Mesenchymal stem cell (in vitro differentiated cells and primary cell): ENCODE measurements around the gene KIAA1328.

ENCODE experiments used
- DNase-seq: peaks from one replicate; pipeline ENCODE4 v3.0.0-alpha.2; 2013
- H2AFZ ChIP-seq: one replicate; pipeline ENCODE4 v1.6.1; 2013; ENCODE audit warnings: low read depth, mild to moderate bottlenecking, control low read depth, inconsistent platforms, low read length, moderate library complexity
- H2AK5ac ChIP-seq: 2 replicates; pipeline ENCODE4 v1.6.1; 2013; ENCODE audit warnings: low read length, moderate library complexity, mild to moderate bottlenecking, inconsistent platforms; ENCODE audit not compliant: severe bottlenecking
- H2BK120ac ChIP-seq: one replicate; pipeline ENCODE4 v1.6.1; 2013; ENCODE audit warnings: low read depth, mild to moderate bottlenecking, inconsistent platforms, low read length, moderate library complexity
- H2BK12ac ChIP-seq, 2 experiments: one replicate each; pipeline ENCODE4 v1.6.1; 2013; ENCODE audit warnings: inconsistent platforms in 2 of 2, low read length in 2 of 2, mild to moderate bottlenecking in 2 of 2, moderate library complexity in 2 of 2, control low read depth in 1 of 2
- H2BK15ac ChIP-seq: one replicate; pipeline ENCODE4 v1.6.1; 2013; ENCODE audit warnings: mild to moderate bottlenecking, low read depth, inconsistent platforms; ENCODE audit not compliant: poor library complexity, severe bottlenecking
- H2BK5ac ChIP-seq: 2 replicates; pipeline ENCODE4 v1.6.1; 2013; ENCODE audit warnings: low read depth, mild to moderate bottlenecking, low read length, control low read depth, inconsistent platforms; ENCODE audit not compliant: poor library complexity, severe bottlenecking
- H3K14ac ChIP-seq, 2 experiments: one replicate each; pipeline ENCODE4 v1.6.1; 2013; ENCODE audit warnings: inconsistent platforms in 2 of 2, low read length in 2 of 2, control low read depth in 1 of 2, mild to moderate bottlenecking in 1 of 2, moderate library complexity in 1 of 2
- H3K18ac ChIP-seq, 2 experiments: one replicate each; pipeline ENCODE4 v1.6.1; 2013; ENCODE audit warnings: inconsistent platforms in 2 of 2, low read length in 2 of 2, control low read depth in 1 of 2, low read depth in 1 of 2, mild to moderate bottlenecking in 1 of 2
- H3K23ac ChIP-seq, 2 experiments: one replicate each; pipeline ENCODE4 v1.6.1; 2013; ENCODE audit warnings: inconsistent platforms in 2 of 2, low read length in 2 of 2, mild to moderate bottlenecking in 2 of 2, moderate library complexity in 2 of 2, control low read depth in 1 of 2
- H3K27ac ChIP-seq: 2 replicates; pipeline ENCODE4 v1.5.1; 2013; ENCODE audit warnings: mild to moderate bottlenecking, moderate library complexity, low read length, control low read depth, inconsistent platforms; ENCODE audit not compliant: poor library complexity, severe bottlenecking
- H3K27me3 ChIP-seq, 2 experiments: 2 replicates each; pipeline versions ENCODE4 v1.6.1 to v1.7.0; 2013; ENCODE audit warnings: low read length in 2 of 2, mild to moderate bottlenecking in 2 of 2, moderate library complexity in 2 of 2, control low read depth in 1 of 2, inconsistent platforms in 1 of 2; ENCODE audit not compliant: control insufficient read depth in 1 of 2, insufficient read depth in 1 of 2
- H3K36me3 ChIP-seq, 2 experiments: 2 replicates each; pipeline versions ENCODE4 v1.6.1 to v1.7.0; 2013; ENCODE audit warnings: low read length in 2 of 2, control low read depth in 1 of 2, inconsistent platforms in 1 of 2, low read depth in 1 of 2, mild to moderate bottlenecking in 1 of 2; ENCODE audit not compliant: insufficient read depth in 2 of 2, control insufficient read depth in 1 of 2
- H3K4ac ChIP-seq, 2 experiments: one replicate each; pipeline ENCODE4 v1.6.1; 2013; ENCODE audit warnings: inconsistent platforms in 2 of 2, low read length in 2 of 2, mild to moderate bottlenecking in 2 of 2, moderate library complexity in 2 of 2, control low read depth in 1 of 2, low read depth in 1 of 2
- H3K4me1 ChIP-seq: 2 replicates; pipeline ENCODE4 v1.6.1; 2013; ENCODE audit warnings: low read depth, low read length, control low read depth; ENCODE audit not compliant: control insufficient read depth, insufficient read depth
- H3K4me2 ChIP-seq: 2 replicates; pipeline ENCODE4 v1.6.1; 2013; ENCODE audit warnings: low read length, mild to moderate bottlenecking, inconsistent platforms; ENCODE audit not compliant: poor library complexity, severe bottlenecking
- H3K4me3 ChIP-seq, 2 experiments: 2 replicates each; pipeline versions ENCODE4 v1.5.1 to v1.7.0; 2013; ENCODE audit warnings: low read length in 2 of 2, mild to moderate bottlenecking in 2 of 2, control low read depth in 1 of 2, low read depth in 1 of 2; ENCODE audit not compliant: insufficient read depth in 1 of 2
- H3K79me1 ChIP-seq: replicated peaks from 2 replicates; pipeline ENCODE4 v1.6.1; 2013; ENCODE audit warnings: mild to moderate bottlenecking, control low read depth, low read length, inconsistent platforms; ENCODE audit not compliant: poor library complexity, severe bottlenecking
- H3K9ac ChIP-seq: 2 replicates; pipeline ENCODE4 v1.7.0; 2013; ENCODE audit warnings: mild to moderate bottlenecking, low read length, moderate library complexity
- H3K9me3 ChIP-seq: 2 replicates; pipeline ENCODE4 v1.7.0; 2013; ENCODE audit warnings: mild to moderate bottlenecking, low read length; ENCODE audit not compliant: control insufficient read depth
- H4K8ac ChIP-seq: one replicate; pipeline ENCODE4 v1.6.1; 2013; ENCODE audit warnings: inconsistent platforms, mild to moderate bottlenecking, low read length, moderate library complexity
- H4K91ac ChIP-seq: one replicate; pipeline ENCODE4 v1.6.1; 2013; ENCODE audit warnings: mild to moderate bottlenecking, low read length, inconsistent platforms
- WGBS: methylation state at CpG from one replicate; pipeline ENCODE4 v1.1.7; 2013; ENCODE audit warnings: mixed read lengths; 5-methylcytosine and 5-hydroxymethylcytosine counted together

The KIAA1328 gene

DNA sequence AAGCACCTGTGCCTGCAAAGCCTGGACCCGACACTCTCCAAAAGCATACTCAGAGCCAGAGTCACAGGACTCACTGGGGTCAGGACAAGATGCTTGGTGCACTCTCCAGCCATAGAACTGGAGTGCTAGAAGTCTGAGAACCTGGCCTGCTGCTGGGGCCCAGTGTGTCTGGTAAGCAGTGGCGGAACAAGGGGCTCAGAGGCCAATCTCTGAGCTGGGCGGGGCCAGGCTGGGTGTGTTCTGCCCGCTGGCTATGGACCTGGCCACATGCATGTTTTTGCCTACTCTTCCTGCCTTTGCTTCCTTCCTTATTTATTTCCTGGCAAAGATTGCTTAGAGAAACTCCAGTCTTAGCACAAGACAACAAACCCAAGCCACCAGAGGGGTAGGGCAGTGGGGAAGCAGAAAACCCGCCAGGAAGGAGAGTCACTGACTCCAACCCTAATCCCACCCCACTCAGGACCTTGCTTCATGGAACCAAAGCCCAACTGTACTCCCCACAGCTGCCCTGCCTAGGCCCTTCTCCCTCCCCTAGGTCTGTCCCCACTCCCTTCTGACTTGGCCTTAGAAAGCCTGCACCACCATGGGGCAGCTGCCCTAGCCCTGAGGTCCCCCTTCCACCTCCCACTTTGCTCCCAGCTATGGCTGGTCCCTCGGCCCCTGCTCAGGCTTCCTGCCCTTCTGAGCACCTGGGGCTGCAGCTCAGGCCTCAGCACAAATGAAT, 421.1 kb downstream of the KIAA1328 start:
- no peak overlapping the region for H2AK5ac ChIP-seq
- H2AFZ ChIP-seq: no peak overlapping the region
- no peak overlapping the region for H2BK15ac ChIP-seq
- no peak for DNase-seq
- no peaks in the 10 kb centered on the region for H3K79me1 ChIP-seq
- peaks cover 53 to 61% of the 10 kb centered on the region in 2 experiments for H3K27me3 ChIP-seq
- H2BK5ac ChIP-seq: no peak overlapping the region
- H3K9ac ChIP-seq: no peak overlapping the region
- WGBS: 70% methylated on average over 6 of the region's 6 CpGs
- no peak overlapping the region for H4K91ac ChIP-seq
- no peak overlapping the region for H3K4ac ChIP-seq
- no peak overlapping the region for H4K8ac ChIP-seq
- H3K36me3 ChIP-seq: no peaks in the 10 kb centered on the region
- peaks cover 12% of the 10 kb centered on the region for H3K4me1 ChIP-seq
- H2BK120ac ChIP-seq: no peak overlapping the region
- H3K9me3 ChIP-seq: no peaks in the 10 kb centered on the region
- H3K4me3 ChIP-seq: no peak overlapping the region
- H3K14ac ChIP-seq: no peak overlapping the region
- no peak overlapping the region for H3K4me2 ChIP-seq
- no peak overlapping the region for H2BK12ac ChIP-seq
- H3K18ac ChIP-seq: no peak overlapping the region
- no peak overlapping the region for H3K23ac ChIP-seq
- no peak overlapping the region for H3K27ac ChIP-seq

DNA sequence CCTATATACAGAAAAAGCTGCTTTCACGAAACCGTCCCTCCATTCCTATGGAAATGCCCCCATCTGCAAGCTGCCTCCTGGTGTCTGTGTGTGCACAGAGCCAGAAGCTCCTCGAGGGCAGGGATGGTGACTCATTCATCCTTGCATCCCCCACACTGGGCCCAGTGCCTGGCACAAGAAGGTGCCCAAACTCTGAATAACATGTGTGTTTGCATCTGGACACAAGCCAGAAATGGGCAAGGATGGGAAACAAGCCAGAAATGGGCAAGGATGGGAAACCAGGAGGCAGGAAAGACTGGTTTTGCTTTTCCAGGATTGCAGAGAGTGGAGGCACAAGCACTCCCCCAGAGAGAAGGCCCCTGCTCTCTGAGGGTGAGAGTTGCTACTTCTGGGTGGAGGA, 422.8 kb downstream of the KIAA1328 start:
- H3K4me3 ChIP-seq: no peak overlapping the region
- H3K36me3 ChIP-seq: no peaks in the 10 kb centered on the region
- no peak overlapping the region for H2BK15ac ChIP-seq
- no peak overlapping the region for H2AFZ ChIP-seq
- H2BK12ac ChIP-seq: no peak overlapping the region
- DNase-seq: no peak
- no peak overlapping the region for H3K23ac ChIP-seq
- WGBS: 60% methylated on average over 3 of the region's 3 CpGs
- no peak overlapping the region for H3K14ac ChIP-seq
- no peak overlapping the region for H3K18ac ChIP-seq
- H2BK120ac ChIP-seq: no peak overlapping the region
- no peak overlapping the region for H2AK5ac ChIP-seq
- no peak overlapping the region for H4K8ac ChIP-seq
- no peak overlapping the region for H2BK5ac ChIP-seq
- peaks cover 68 to 70% of the 10 kb centered on the region in 2 experiments for H3K27me3 ChIP-seq
- H3K9ac ChIP-seq: no peak overlapping the region
- no peak overlapping the region for H3K27ac ChIP-seq
- no peaks in the 10 kb centered on the region for H3K79me1 ChIP-seq
- H3K4me2 ChIP-seq: no peak overlapping the region
- no peaks in the 10 kb centered on the region for H3K9me3 ChIP-seq
- H3K4ac ChIP-seq: no peak overlapping the region
- H3K4me1 ChIP-seq: peaks cover 12% of the 10 kb centered on the region
- H4K91ac ChIP-seq: no peak overlapping the region

DNA sequence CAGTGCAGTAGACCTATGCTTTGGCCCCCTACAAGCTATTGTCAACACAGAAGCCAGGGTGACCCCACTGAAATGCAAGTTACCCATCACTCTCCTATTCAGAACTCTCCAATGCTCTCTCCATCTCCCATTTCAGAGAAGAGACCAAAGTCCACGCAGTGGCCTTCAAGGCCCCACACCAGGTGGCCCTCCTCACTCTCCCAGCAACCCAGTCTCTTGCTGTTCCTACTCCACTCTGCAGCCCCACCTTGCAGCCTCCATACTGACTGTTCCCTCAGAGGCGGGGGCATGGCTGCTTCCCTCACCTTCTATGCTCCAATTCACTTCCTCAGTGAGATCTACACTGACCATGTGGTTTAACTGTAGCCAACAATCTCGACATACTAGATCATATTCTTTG, 423.4 kb downstream of the KIAA1328 start:
- H2BK15ac ChIP-seq: no peak overlapping the region
- H2BK120ac ChIP-seq: no peak overlapping the region
- H3K9me3 ChIP-seq: no peaks in the 10 kb centered on the region
- H4K91ac ChIP-seq: no peak overlapping the region
- no peak overlapping the region for H3K23ac ChIP-seq
- no peak overlapping the region for H3K4ac ChIP-seq
- no peaks in the 10 kb centered on the region for H3K79me1 ChIP-seq
- no peak overlapping the region for H3K14ac ChIP-seq
- H3K27me3 ChIP-seq: peaks cover 74 to 76% of the 10 kb centered on the region in 2 experiments
- no peak overlapping the region for H3K4me2 ChIP-seq
- H3K4me3 ChIP-seq: no peak overlapping the region
- H2AFZ ChIP-seq: no peak overlapping the region
- no peak overlapping the region for H3K9ac ChIP-seq
- H3K4me1 ChIP-seq: peaks cover 12% of the 10 kb centered on the region
- no peaks in the 10 kb centered on the region for H3K36me3 ChIP-seq
- H2AK5ac ChIP-seq: no peak overlapping the region
- H2BK5ac ChIP-seq: no peak overlapping the region
- no peak overlapping the region for H2BK12ac ChIP-seq
- no peak for DNase-seq
- no peak overlapping the region for H4K8ac ChIP-seq
- WGBS: 93% methylated on average over 2 of the region's 3 CpGs
- no peak overlapping the region for H3K27ac ChIP-seq
- H3K18ac ChIP-seq: no peak overlapping the region

DNA sequence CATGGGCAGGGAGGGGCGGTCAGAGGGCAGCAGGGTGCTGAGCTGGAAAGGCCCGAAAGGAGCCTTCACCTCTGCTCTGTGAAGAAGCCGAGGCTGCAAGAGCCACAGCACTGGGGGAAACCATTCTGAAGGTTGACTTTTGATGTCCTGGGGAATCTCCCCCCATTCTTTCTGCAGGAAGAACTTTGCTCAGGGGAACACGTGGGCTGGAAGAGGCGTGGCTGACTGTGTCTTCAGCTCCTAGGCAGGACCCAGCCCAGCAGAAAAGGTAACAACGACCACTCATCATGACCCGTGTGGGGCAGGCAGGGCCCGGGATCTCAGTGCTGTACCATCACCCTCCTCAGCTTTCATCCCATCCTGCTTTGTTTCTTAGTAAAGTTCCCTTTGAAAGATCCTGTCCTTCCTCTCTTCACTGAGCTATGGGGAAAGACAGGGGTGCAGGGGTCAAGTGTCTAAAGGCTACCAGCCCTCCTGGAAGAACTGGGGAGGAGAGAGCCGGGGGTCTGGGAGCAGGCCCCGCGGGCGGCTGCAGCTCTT, 424.0 kb downstream of the KIAA1328 start:
- no peak overlapping the region for H3K27ac ChIP-seq
- H3K27me3 ChIP-seq: peaks cover 80 to 82% of the 10 kb centered on the region in 2 experiments
- H3K36me3 ChIP-seq: no peaks in the 10 kb centered on the region
- no peak for DNase-seq
- no peak overlapping the region for H3K14ac ChIP-seq
- H2AFZ ChIP-seq: no peak overlapping the region
- H3K9ac ChIP-seq: no peak overlapping the region
- WGBS: 74% methylated on average over 12 of the region's 12 CpGs
- no peak overlapping the region for H2BK120ac ChIP-seq
- H4K91ac ChIP-seq: no peak overlapping the region
- no peak overlapping the region for H3K4me3 ChIP-seq
- no peaks in the 10 kb centered on the region for H3K79me1 ChIP-seq
- H3K9me3 ChIP-seq: no peaks in the 10 kb centered on the region
- H3K23ac ChIP-seq: no peak overlapping the region
- H3K4me1 ChIP-seq: peaks cover 14% of the 10 kb centered on the region
- H2AK5ac ChIP-seq: no peak overlapping the region
- H2BK12ac ChIP-seq: no peak overlapping the region
- H3K18ac ChIP-seq: no peak overlapping the region
- no peak overlapping the region for H3K4me2 ChIP-seq
- H4K8ac ChIP-seq: peak overlapping the region; percentile 46
- H2BK5ac ChIP-seq: no peak overlapping the region
- H3K4ac ChIP-seq: no peak overlapping the region
- H2BK15ac ChIP-seq: no peak overlapping the region
